Activated CD8-positive, alpha-beta T cell treated with anti-CD3 and anti-CD28 coated beads, Interleukin-2, amount 10 ng/mL, durations not matched to agents 7 days and 5 days (primary cell): ENCODE data around the gene TBC1D12. TPM values are rescaled to one million over a fixed set of nuclear protein-coding genes. Genes with fewer than 3 reads are reported as not detected.

ENCODE experiments used
- ATAC-seq: fragments of 150-1000 bp; cut with Tn5 transposase; one replicate; pipeline ENCODE4 v1.10.0; 2021; ENCODE audit warnings: moderate library complexity
- CTCF ChIA-PET: fragments of 350-600 bp; sonication (Branson Sonifier 250); formaldehyde crosslinking; loops from one replicate; lab custom pipeline; 2021; ENCODE audit warnings: antibody characterized with exemption; lab: Charles Lee
- POLR2A ChIA-PET: fragments of 350-600 bp; sonication (Branson Sonifier 250); formaldehyde crosslinking; loops from one replicate; lab custom pipeline; 2021; ENCODE audit warnings: antibody characterized with exemption; lab: Charles Lee
- DNase-seq: peaks from one replicate; pipeline ENCODE4 v3.0.0-alpha.2; 2020
- H3K27ac Mint-ChIP-seq: one replicate; pipeline ENCODE4 v1.8.0; 2021; ENCODE audit warnings: mild to moderate bottlenecking, mixed read lengths
- H3K27me3 Mint-ChIP-seq: one replicate; pipeline ENCODE4 v1.8.0; 2021; ENCODE audit warnings: low read depth, mixed read lengths
- H3K36me3 Mint-ChIP-seq: one replicate; pipeline ENCODE4 v1.8.0; 2021; ENCODE audit warnings: low read depth, mixed read lengths
- H3K4me1 Mint-ChIP-seq: one replicate; pipeline ENCODE4 v1.8.0; 2021; ENCODE audit warnings: low read depth, mixed read lengths
- H3K4me3 Mint-ChIP-seq: one replicate; pipeline ENCODE4 v1.8.0; 2021; ENCODE audit warnings: mild to moderate bottlenecking, mixed read lengths
- H3K9me3 Mint-ChIP-seq: one replicate; pipeline ENCODE4 v1.8.0; 2022; ENCODE audit warnings: mixed read lengths; ENCODE audit not compliant: insufficient read depth
- total RNA-seq, 2 experiments: library from RNA; stranded (reverse); gene quantifications; one replicate each; pipeline ENCODE4 v1.2.3, GENCODE V29; 2021

TBC1D12 gene
- total RNA-seq, 2 experiments from 2014 or later: 0.05 TPM; not detected in 1

DNA sequence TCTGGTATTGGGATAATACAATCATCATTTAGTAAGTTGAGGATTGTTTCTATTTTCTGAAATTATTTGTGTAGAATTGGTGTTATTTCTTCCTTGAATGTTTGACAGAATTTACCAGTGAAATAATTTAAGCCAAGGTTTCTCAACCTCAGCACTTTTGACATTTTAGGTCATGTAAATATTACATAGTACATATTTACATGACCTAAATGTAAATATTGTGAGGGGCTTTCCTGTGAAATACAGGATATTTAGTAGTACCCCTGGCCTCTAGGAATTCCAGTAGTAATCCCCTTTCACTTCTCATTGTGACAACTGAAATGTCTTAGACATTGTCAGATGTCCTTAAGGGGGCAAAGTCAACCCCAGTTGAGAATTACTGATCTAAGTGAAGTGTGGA lies 59.8 kb downstream of the TBC1D12 start:
- H3K27ac Mint-ChIP-seq: no peak overlapping the region
- H3K4me3 Mint-ChIP-seq: no peak overlapping the region
- CTCF ChIA-PET: interaction anchor here (0.9 kb wide), 1 partner anchor 18 kb away, joined by 3 read pairs; no protein-coding TSS in a partner anchor
- no peaks in the 10 kb centered on the region for H3K9me3 Mint-ChIP-seq
- no peaks in the 10 kb centered on the region for H3K36me3 Mint-ChIP-seq
- H3K4me1 Mint-ChIP-seq: no peaks in the 10 kb centered on the region
- peaks cover 6% of the 10 kb centered on the region for H3K27me3 Mint-ChIP-seq
- POLR2A ChIA-PET: no interaction called here
- ATAC-seq (no peak), DNase-seq (no peak)

- POLR2A ChIA-PET: no interaction called here
These were observed 63.3 kb downstream of the TBC1D12 start for GRCh38 chr10:94465684-94466083.

GRCh38 chr10:94481410-94481809 lies 79.1 kb downstream of the TBC1D12 start:
- H3K36me3 Mint-ChIP-seq: no peaks in the 10 kb centered on the region
- ChIA-PET POLR2A (no interaction called here), CTCF (no interaction called here)
- H3K27ac Mint-ChIP-seq: no peak overlapping the region
- peaks cover 10% of the 10 kb centered on the region for H3K27me3 Mint-ChIP-seq
- H3K4me3 Mint-ChIP-seq: no peak overlapping the region
- no peak for ATAC-seq
- no peaks in the 10 kb centered on the region for H3K4me1 Mint-ChIP-seq
- no peaks in the 10 kb centered on the region for H3K9me3 Mint-ChIP-seq
- no peak for DNase-seq

More at GRCh38 chr10:94465684-94466083, 63.3 kb downstream of the TBC1D12 start:
- CTCF ChIA-PET: no interaction called here
- H3K36me3 Mint-ChIP-seq: no peaks in the 10 kb centered on the region
- no peaks in the 10 kb centered on the region for H3K4me1 Mint-ChIP-seq
- DNase-seq (no peak), ATAC-seq (no peak)
- H3K9me3 Mint-ChIP-seq: no peaks in the 10 kb centered on the region
- no peak overlapping the region for H3K4me3 Mint-ChIP-seq
- H3K27ac Mint-ChIP-seq: no peak overlapping the region
- H3K27me3 Mint-ChIP-seq: peaks cover 6% of the 10 kb centered on the region

DNA sequence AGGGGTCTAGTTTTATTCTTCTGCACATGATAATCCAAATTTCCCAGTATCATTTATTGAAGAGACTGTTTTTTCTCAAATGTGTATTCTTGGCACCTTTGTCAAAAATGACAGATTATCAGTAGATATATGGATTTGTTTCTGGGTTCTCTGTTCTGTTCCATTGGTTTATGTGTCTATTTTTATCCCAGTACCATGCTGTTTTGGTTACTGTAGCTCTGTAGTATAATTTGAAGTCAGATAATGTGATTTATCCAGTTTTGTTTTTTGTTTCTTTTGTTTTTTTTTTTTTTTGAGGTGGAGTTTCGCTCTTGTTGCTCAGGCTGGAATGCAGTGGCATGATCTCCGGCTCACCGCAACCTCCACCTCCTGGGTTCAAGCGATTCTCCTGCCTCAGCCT lies 81.6 kb downstream of the TBC1D12 start:
- no peaks in the 10 kb centered on the region for H3K4me1 Mint-ChIP-seq
- peaks cover 10% of the 10 kb centered on the region for H3K27me3 Mint-ChIP-seq
- POLR2A ChIA-PET: no interaction called here
- no peak overlapping the region for H3K4me3 Mint-ChIP-seq
- no peaks in the 10 kb centered on the region for H3K9me3 Mint-ChIP-seq
- H3K27ac Mint-ChIP-seq: no peak overlapping the region
- ATAC-seq (no peak), DNase-seq (no peak)
- H3K36me3 Mint-ChIP-seq: no peaks in the 10 kb centered on the region
- CTCF ChIA-PET: no interaction called here

DNA sequence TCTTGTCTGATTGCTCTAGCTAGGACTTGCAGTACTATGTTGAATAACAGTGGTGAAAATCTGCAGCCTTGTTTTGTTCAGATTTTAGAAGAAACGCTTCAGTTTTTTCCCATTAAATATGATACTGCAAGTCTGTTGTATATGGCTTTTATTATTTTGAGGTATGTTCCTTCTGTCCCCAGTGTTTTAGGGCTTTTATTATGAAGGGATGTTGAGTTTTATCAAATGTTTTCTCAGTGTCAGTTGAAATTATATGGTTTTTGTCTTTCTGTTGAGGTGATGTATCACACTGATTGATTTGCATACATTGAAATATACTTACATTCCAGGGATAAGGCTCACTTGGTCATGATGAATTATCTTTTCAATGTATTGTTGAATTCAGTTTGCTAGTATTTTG lies 82.8 kb downstream of the TBC1D12 start:
- no peak overlapping the region for H3K4me3 Mint-ChIP-seq
- no peaks in the 10 kb centered on the region for H3K4me1 Mint-ChIP-seq
- ChIA-PET CTCF (no interaction called here), POLR2A (no interaction called here)
- H3K36me3 Mint-ChIP-seq: no peaks in the 10 kb centered on the region
- no peaks in the 10 kb centered on the region for H3K9me3 Mint-ChIP-seq
- no peak overlapping the region for H3K27ac Mint-ChIP-seq
- ATAC-seq: no peak
- H3K27me3 Mint-ChIP-seq: peaks cover 10% of the 10 kb centered on the region
- no peak for DNase-seq

- Mint-ChIP-seq H3K9me3 (no peaks in the 10 kb centered on the region), H3K4me3 (no peak overlapping the region), H3K4me1 (no peaks in the 10 kb centered on the region), H3K27me3 (peaks cover 6% of the 10 kb centered on the region), H3K36me3 (no peaks in the 10 kb centered on the region), H3K27ac (no peak overlapping the region)
- ChIA-PET POLR2A (no interaction called here), CTCF (no interaction called here)
- DNase-seq (no peak), ATAC-seq (no peak)
These were observed 85.2 kb downstream of the TBC1D12 start for GRCh38 chr10:94487575-94487974.

GRCh38 chr10:94489107-94489506 lies 86.8 kb downstream of the TBC1D12 start:
- H3K4me1 Mint-ChIP-seq: no peaks in the 10 kb centered on the region
- DNase-seq (no peak), ATAC-seq (no peak)
- no peak overlapping the region for H3K27ac Mint-ChIP-seq
- no peaks in the 10 kb centered on the region for H3K9me3 Mint-ChIP-seq
- H3K36me3 Mint-ChIP-seq: no peaks in the 10 kb centered on the region
- peaks cover 6% of the 10 kb centered on the region for H3K27me3 Mint-ChIP-seq
- CTCF ChIA-PET: no interaction called here
- H3K4me3 Mint-ChIP-seq: no peak overlapping the region
- POLR2A ChIA-PET: no interaction called here

- H3K27me3 Mint-ChIP-seq: peaks cover 4% of the 10 kb centered on the region
- H3K4me3 Mint-ChIP-seq: no peak overlapping the region
- ATAC-seq (no peak), DNase-seq (no peak)
- ChIA-PET CTCF (no interaction called here), POLR2A (no interaction called here)
- H3K36me3 Mint-ChIP-seq: no peaks in the 10 kb centered on the region
- H3K9me3 Mint-ChIP-seq: no peaks in the 10 kb centered on the region
- H3K27ac Mint-ChIP-seq: no peak overlapping the region
- no peaks in the 10 kb centered on the region for H3K4me1 Mint-ChIP-seq
These were observed 87.8 kb downstream of the TBC1D12 start for GRCh38 chr10:94489976-94490788.

- Mint-ChIP-seq H3K27me3 (no peaks in the 10 kb centered on the region), H3K9me3 (no peaks in the 10 kb centered on the region), H3K27ac (no peak overlapping the region), H3K4me3 (no peak overlapping the region), H3K4me1 (no peaks in the 10 kb centered on the region), H3K36me3 (no peaks in the 10 kb centered on the region)
- CTCF ChIA-PET: no interaction called here
- ATAC-seq: no peak
- POLR2A ChIA-PET: no interaction called here
- DNase-seq: no peak
These were observed 88.4 kb downstream of the TBC1D12 start for GRCh38 chr10:94490789-94491039.

DNA sequence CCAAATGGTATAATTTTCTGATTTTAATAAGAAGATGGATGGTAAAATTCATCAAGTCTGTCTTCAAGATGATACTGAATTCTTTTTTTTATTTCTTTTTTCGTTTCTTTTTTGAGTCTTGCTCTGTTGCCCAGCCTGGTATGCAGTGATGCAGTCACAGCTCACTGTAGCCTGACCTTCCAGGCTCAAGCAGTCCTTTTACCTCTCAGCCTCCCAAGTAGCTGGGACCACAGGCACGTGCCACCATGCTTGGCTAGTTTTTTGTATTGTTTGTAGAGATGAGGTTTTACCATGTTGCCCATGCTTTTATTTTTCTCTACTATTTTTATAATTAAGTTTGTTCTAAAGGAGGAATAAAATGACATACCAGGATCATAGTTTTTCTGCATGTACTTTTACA lies 91.1 kb downstream of the TBC1D12 start:
- Mint-ChIP-seq H3K4me1 (no peaks in the 10 kb centered on the region), H3K9me3 (no peaks in the 10 kb centered on the region), H3K36me3 (no peaks in the 10 kb centered on the region), H3K4me3 (no peak overlapping the region), H3K27me3 (no peaks in the 10 kb centered on the region), H3K27ac (no peak overlapping the region)
- DNase-seq: no peak
- ATAC-seq: no peak
- POLR2A ChIA-PET: no interaction called here
- CTCF ChIA-PET: no interaction called here

- H3K4me1 Mint-ChIP-seq: no peaks in the 10 kb centered on the region
- no peak overlapping the region for H3K4me3 Mint-ChIP-seq
- DNase-seq (no peak), ATAC-seq (no peak)
- ChIA-PET POLR2A (no interaction called here), CTCF (no interaction called here)
- no peaks in the 10 kb centered on the region for H3K27me3 Mint-ChIP-seq
- no peaks in the 10 kb centered on the region for H3K36me3 Mint-ChIP-seq
- no peak overlapping the region for H3K27ac Mint-ChIP-seq
- no peaks in the 10 kb centered on the region for H3K9me3 Mint-ChIP-seq
These were observed 93.7 kb downstream of the TBC1D12 start for GRCh38 chr10:94496010-94496409.

- no peaks in the 10 kb centered on the region for H3K27me3 Mint-ChIP-seq
- no peak for DNase-seq
- CTCF ChIA-PET: no interaction called here
These were observed 94.3 kb downstream of the TBC1D12 start for GRCh38 chr10:94496646-94497045.

DNA sequence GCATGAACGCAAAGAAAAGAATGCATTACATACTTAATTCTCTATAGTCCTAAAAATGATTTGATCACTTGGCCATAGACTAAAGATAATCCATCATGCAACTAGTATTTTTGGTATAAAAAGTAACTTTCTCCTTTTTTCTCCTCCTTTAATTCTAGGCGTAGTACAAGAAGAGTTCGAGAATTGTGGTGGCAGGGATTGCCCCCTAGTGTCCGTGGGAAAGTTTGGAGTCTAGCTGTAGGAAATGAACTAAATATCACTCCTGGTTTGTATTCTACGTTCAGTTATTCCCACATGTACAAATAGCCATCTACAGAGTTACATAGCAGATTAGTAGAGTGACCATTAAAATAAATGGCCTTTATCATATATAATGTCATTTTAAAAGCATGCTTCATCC lies 97.7 kb downstream of the TBC1D12 start:
- H3K9me3 Mint-ChIP-seq: no peaks in the 10 kb centered on the region
- H3K27ac Mint-ChIP-seq: no peak overlapping the region
- no peaks in the 10 kb centered on the region for H3K36me3 Mint-ChIP-seq
- H3K27me3 Mint-ChIP-seq: no peaks in the 10 kb centered on the region
- POLR2A ChIA-PET: no interaction called here
- H3K4me3 Mint-ChIP-seq: no peak overlapping the region
- ATAC-seq: no peak
- H3K4me1 Mint-ChIP-seq: no peaks in the 10 kb centered on the region
- CTCF ChIA-PET: no interaction called here
- DNase-seq: no peak

More at GRCh38 chr10:94496646-94497045, 94.3 kb downstream of the TBC1D12 start:
- H3K27ac Mint-ChIP-seq: no peak overlapping the region
- no peaks in the 10 kb centered on the region for H3K9me3 Mint-ChIP-seq
- H3K4me3 Mint-ChIP-seq: no peak overlapping the region
- H3K36me3 Mint-ChIP-seq: no peaks in the 10 kb centered on the region
- H3K4me1 Mint-ChIP-seq: no peaks in the 10 kb centered on the region
- no peak for ATAC-seq
- POLR2A ChIA-PET: no interaction called here
